SHP77 treated with DMSO at 0.1 percent for 48 hours (cell line): Measurements from ENCODE around the gene CCL25.
A peak's percentile ranks its signal among the peaks of the same experiment; 100 is the strongest.
"Not testable (repeated sequence)": the region's sequence is repeated elsewhere in the genome, so short reads cannot be mapped to it uniquely, and the experiment has no call there.

Source experiments
- DNase-seq: peaks from one replicate; lab custom pipeline; 2025; lab: John Stamatoyannopoulos, UW

The CCL25 gene

GRCh38 chr19:8052464-8052859, at the start of gene CCL25:
CCL25 (plus strand) TSS chr19:8052760; CDS start chr19:8053050, 290 bp downstream.
- no peak for DNase-seq

- no peak for DNase-seq
Measured at GRCh38 chr19:8004001-8004400, 48.6 kb upstream of the CCL25 start.

GRCh38 chr19:8004723-8005513, 47.6 kb upstream of the CCL25 start:
- no peak for DNase-seq

DNA sequence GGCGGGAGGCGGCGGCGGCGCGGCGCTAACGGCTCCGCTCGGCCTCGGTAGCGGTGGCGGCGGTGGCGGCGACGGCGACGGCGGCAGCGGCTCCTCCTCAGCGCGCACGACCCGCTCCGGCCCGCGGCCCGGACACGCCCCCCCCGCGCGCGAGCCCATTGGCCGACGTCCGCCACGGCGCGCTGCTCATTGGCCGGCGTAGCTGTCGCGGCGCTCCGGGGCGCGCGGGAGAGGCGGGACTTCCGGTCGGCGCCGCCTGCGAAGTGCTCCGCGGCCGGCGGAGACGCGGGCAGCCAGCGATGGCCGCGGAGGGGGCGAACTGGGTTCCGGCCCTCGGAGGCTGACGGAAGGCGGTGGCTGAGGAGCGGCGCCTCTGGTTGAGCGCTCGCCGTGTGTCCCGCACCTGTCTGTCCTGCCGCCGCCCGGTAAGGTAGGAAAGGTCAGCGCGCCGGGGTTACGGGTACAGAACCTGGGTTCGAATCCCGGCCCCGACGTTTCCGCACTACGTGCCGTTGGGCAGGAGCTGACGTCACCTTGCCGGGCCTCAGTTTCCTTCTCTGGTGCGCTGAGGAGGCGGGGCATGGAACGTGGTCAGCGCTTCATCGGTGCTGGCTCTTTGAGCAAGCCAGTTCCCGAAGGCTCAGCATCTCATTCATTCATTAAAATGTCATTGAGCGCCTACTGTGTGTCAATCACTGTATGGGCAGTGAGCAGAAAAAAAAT, 46.9 kb upstream of the CCL25 start, which contains the start of gene ELAVL1:
Gene ELAVL1, minus strand, starts transcription at position 108 of the 723 bp plus-strand sequence. CDS start 13,826 bp downstream, outside the sequence.
- peak; percentile 59 for DNase-seq

- DNase-seq: no peak
Measured at GRCh38 chr19:8017808-8018207, 34.8 kb upstream of the CCL25 start.

- DNase-seq: no peak
Measured at GRCh38 chr19:8020681-8021080, 31.9 kb upstream of the CCL25 start.

GRCh38 chr19:8021374-8021773, 31.2 kb upstream of the CCL25 start:
- DNase-seq: no peak

- no peak for DNase-seq
Measured at GRCh38 chr19:8022275-8022674, 30.3 kb upstream of the CCL25 start.

DNA sequence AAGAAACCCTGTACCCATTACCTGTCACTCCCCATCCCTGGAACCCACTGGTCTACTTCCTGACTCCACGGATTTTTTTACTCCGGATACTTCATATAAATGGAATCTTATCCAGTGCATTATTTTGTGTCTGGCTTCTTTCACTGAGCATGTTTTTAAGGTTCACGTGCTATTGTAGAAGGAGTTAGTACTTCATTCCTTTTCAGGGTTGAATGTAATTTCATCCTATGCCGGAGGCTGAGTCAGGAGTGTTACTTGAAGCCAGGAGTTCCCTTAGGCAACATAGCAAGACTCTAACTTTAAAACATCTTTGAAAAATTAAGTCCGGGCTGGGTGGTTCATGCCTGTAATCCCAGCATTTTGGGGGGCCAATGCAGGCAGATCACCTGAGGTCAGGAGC, 29.2 kb upstream of the CCL25 start:
- no peak for DNase-seq

DNA sequence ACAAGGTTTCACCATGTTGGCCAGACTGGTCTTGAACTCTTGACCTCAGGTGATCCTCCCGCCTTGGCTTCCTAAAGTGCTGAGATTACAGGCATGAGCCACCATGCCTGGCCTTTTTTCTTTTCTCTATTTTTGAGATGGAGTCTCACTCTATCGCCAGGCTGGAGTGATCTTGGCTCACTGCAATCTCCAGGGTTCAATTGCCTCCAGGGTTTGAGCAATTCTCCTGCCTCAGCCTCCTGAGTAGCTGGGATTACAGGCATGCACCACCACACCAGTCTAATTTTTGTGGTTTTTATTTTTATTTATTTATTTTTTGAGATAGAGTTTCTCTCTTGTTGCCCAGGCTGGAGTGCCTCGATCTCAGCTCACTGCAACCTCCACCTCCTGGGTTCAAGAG, 28.3 kb upstream of the CCL25 start:
- DNase-seq: not testable (repeated sequence)

DNA sequence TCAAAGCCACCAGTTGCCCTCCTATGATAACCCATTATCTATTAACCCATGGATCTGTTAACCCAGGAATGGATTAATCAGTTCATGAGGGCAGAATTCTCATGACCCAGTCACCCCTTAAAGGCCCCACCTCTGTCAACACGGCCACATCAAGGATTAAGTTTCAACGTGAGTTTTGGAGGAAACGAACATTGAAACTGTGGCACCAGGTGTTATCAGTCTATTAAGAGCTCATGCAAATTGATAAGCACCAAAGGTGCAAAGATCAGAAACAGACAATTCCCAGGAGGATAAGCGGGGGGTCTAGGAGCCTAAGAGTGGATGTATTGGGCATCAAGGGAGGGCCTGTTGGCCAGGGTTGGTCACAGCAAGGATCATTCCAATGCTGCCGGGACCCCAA, 27.2 kb upstream of the CCL25 start:
- DNase-seq: no peak

- DNase-seq: no peak
Measured at GRCh38 chr19:8028951-8029491, 23.5 kb upstream of the CCL25 start.

GRCh38 chr19:8030960-8031359, 21.6 kb upstream of the CCL25 start:
- DNase-seq: no peak

DNA sequence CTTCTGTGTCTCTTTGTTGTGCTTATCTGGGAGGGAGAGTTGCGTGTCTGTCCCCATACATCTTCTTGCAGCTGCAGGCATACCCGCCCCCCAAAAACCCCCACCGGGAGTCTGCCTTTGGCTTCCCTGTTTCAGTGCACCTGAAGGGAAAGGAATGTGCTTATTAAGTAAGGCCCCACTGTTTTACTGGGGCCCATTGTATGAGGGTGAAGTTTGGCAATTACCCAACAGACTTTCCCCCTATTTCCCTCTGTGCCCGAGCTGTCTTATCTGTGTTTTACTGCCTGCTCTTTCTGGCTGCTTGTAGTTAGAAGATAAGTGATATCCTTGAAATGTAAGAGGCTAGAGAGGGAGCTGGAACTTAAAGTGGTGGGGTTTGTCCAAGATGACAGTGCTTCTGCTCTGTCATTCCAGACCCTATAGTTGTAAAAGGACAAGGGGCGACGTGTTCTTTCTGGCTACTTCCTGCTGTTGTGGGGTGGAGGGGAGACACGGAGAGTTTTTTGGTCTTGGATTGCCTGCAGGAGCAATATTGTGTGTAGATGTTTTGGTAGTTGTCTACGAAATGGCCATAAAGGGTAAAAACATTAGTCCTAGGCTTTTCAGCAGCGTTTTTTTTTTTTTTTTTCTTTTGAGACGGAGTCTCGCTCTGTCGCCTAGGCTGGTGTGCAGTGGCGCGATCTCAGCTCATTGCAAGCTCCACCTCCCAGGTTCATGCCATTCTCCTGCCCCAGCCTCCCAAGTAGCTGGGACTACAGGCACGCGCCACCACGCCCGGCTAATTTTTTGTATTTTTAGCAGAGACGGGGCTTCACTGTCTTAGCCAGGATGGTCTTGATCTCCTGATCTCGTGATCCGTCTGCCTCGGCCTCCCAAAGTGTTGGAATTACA, 19.0 kb upstream of the CCL25 start:
- not testable (repeated sequence) for DNase-seq

DNA sequence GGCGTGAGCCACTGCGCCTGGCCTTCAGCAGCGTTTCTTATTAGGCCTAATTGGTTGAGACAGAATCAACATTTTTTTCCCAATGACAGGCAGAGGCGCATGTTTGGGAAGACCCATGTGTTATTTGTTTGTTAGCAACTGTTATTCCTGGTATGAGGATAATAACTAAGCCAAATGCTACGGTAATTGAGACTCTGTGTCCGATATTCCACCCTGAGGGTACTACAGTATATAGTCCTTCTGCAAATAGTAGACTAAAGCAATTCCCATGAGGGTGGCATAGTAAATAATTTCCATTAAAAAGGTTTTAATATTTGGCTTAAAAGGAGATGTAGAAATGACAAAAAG, 18.4 kb upstream of the CCL25 start:
- no peak for DNase-seq

DNA sequence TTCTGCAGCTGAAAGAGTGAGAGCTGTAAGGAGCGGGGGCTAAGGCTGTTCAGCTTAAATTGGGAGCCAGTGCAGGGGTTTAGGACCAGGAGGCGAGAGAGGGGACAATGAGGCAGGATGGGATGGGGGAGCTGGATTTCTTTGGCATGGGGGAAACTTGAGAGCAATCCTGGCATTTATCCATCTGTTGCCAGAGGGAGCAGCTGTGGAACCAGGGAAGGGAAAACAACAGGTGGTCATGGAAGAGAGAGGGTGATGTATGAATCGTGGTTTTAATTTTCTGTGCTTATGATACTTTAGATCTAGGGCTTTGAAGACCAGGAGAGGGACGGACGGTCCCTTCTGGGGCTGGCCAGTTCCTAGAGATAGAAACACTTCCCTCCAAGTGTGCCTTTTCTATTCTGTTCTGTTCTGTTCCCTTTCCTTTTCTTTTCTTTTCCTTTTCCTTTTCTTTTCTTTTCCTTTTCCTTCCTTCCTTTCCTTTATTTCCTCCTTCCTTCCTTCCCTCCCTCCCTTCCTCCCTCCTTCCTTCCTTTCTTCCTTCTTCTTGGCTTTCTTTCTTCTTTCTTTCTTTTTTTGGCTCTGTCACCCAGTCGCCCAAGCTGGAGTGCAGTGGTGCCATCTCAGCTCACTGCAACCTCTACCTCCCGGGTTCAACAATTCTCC, 16.0 kb upstream of the CCL25 start:
- peak; percentile 60 for DNase-seq

DNA sequence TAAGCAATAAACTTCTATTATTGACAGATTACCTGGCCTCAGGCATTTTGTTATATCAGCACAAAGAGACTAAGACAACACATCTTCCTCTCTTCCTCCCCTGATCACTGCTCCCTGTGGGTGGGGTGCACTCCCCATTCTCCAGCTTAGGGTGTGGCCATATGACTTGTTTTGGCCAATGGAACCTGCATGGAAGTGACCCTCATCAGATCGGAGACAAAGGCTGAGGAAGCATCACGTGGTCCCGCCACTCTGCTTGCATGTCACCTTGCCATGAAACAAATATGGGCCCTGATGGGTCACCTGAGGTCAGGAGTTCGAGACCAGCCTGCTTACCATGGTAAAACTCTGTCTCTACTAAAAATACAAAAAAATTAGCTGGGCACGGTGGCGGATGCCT, 13.7 kb upstream of the CCL25 start:
- no peak for DNase-seq

- DNase-seq: no peak
Measured at GRCh38 chr19:8039231-8039630, 13.3 kb upstream of the CCL25 start.

GRCh38 chr19:8041531-8041931, 11.0 kb upstream of the CCL25 start:
- no peak for DNase-seq

DNA sequence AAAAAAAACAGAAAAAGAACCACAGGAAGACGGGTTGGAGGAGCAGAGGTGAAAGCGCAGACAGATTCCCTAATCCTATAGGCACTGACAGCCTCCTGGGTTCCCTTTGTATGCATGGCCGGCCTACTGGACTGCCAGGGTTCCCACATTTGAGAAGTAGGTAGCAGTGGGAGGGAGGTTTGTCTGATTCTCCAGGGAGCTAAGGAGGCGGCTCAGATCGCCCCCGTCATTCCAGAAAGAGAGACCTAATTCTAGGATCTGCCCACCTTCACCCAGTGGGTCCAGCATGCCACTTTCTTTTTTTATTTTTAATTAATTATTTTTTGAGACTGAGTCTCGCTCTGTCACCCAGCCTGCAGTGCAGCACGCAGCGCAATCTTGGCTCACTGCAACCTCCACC, 9.7 kb upstream of the CCL25 start:
- no peak for DNase-seq

DNA sequence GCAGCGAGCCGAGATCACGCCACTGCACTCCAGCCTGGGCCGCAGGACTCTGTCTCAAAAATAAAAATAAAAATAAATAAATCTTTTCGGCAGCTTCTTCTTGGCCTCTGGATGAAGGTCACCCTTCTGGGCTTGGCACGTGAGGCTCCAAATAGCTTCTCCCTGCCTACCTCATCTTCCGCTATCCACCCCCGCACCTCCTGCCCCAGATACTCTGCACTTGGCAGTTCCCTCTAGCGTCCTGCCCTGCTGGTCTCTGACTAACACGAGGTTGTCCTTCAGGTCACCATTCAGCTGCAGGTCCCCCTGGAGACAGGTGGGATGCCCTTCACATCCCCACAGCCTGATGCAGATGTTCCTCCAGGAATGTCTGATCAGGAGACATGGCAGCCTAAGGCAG, 8.5 kb upstream of the CCL25 start:
- DNase-seq: no peak
